Astrocyte (in vitro differentiated cells and primary cell): ENCODE measurements around the gene CDX4.

Source experiments
- EZH2 ChIP-seq: IDR thresholded peaks from 2 replicates; pipeline ENCODE4 v1.6.1; 2012; ENCODE audit warnings: mild to moderate bottlenecking, low read length, inconsistent platforms; ENCODE audit not compliant: insufficient read depth
- TF ChIP-seq, protein P1 (sequence below): IDR thresholded peaks from 2 replicates; pipeline ENCODE4 v1.5.1; 2011; ENCODE audit warnings: low read depth, mild to moderate bottlenecking, inconsistent platforms, low read length, moderate library complexity; ENCODE audit not compliant: insufficient read depth

DNA sequence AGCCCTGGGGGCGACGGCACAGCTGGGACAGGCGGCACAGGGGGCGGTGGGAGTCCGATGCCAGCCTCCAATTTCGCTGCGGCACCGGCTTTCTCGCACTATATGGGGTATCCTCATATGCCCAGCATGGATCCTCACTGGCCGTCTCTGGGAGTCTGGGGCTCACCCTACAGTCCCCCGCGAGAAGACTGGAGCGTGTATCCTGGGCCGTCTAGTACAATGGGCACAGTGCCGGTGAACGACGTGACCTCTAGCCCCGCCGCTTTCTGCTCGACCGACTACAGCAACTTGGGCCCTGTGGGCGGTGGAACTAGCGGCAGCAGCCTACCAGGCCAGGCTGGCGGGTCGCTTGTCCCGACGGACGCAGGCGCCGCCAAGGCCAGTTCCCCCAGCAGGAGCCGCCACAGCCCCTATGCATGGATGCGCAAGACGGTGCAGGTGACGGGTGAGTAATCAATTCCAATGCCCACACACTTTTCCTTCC, 500 bp downstream of the CDX4 start:
- TF ChIP-seq, protein P1, sequence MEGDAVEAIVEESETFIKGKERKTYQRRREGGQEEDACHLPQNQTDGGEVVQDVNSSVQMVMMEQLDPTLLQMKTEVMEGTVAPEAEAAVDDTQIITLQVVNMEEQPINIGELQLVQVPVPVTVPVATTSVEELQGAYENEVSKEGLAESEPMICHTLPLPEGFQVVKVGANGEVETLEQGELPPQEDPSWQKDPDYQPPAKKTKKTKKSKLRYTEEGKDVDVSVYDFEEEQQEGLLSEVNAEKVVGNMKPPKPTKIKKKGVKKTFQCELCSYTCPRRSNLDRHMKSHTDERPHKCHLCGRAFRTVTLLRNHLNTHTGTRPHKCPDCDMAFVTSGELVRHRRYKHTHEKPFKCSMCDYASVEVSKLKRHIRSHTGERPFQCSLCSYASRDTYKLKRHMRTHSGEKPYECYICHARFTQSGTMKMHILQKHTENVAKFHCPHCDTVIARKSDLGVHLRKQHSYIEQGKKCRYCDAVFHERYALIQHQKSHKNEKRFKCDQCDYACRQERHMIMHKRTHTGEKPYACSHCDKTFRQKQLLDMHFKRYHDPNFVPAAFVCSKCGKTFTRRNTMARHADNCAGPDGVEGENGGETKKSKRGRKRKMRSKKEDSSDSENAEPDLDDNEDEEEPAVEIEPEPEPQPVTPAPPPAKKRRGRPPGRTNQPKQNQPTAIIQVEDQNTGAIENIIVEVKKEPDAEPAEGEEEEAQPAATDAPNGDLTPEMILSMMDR = no peak
- no peak for TF ChIP-seq EZH2
